ENCODE data around the gene LRRC61.
A peak's percentile ranks its signal among the peaks of the same experiment; 100 is the strongest.

Gene LRRC61

GRCh38 chr7:150332852-150333635 is 9.9 kb downstream of the LRRC61 start:
- DNase-seq (ENCODE audit: low read depth) = no peak

- no peak for DNase-seq (ENCODE audit: low read depth)
Observed at GRCh38 chr7:150333659-150334058, 10.5 kb downstream of the LRRC61 start.

GRCh38 chr7:150334108-150334507 is 11.0 kb downstream of the LRRC61 start:
- no peak for DNase-seq (ENCODE audit: low read depth)

GRCh38 chr7:150335108-150335773 is 12.1 kb downstream of the LRRC61 start:
- DNase-seq (ENCODE audit: low read depth) = no peak

GRCh38 chr7:150335774-150336112 is 12.6 kb downstream of the LRRC61 start:
- no peak for DNase-seq (ENCODE audit: low read depth)

GRCh38 chr7:150336746-150337145 is 13.6 kb downstream of the LRRC61 start:
- DNase-seq (ENCODE audit: low read depth) = no peak

- DNase-seq (ENCODE audit: low read depth) = no peak
Observed at GRCh38 chr7:150337179-150337578, 14.0 kb downstream of the LRRC61 start.

GRCh38 chr7:150337659-150338081 is 14.5 kb downstream of the LRRC61 start:
- no peak for DNase-seq (ENCODE audit: low read depth)

GRCh38 chr7:150338166-150338829 is 15.1 kb downstream of the LRRC61 start:
- no peak for DNase-seq (ENCODE audit: low read depth)

- no peak for DNase-seq (ENCODE audit: low read depth)
Observed at GRCh38 chr7:150339409-150339809, 16.3 kb downstream of the LRRC61 start.

- no peak for DNase-seq (ENCODE audit: low read depth)
Observed at GRCh38 chr7:150340024-150340749, 17.0 kb downstream of the LRRC61 start.

- no peak for DNase-seq (ENCODE audit: low read depth)
Observed at GRCh38 chr7:150340875-150341262, 17.7 kb downstream of the LRRC61 start.

- DNase-seq (ENCODE audit: low read depth) = no peak
Observed at GRCh38 chr7:150341263-150342120, 18.3 kb downstream of the LRRC61 start, which contains the start of gene RARRES2. Gene RARRES2 (minus strand): TSS chr7:150341629. CDS start chr7:150340609, 1,020 bp downstream.

- no peak for DNase-seq (ENCODE audit: low read depth)
Observed at GRCh38 chr7:150342121-150342408, 18.9 kb downstream of the LRRC61 start.

GRCh38 chr7:150343225-150343624 is 20.1 kb downstream of the LRRC61 start:
- DNase-seq (ENCODE audit: low read depth) = no peak

- DNase-seq (ENCODE audit: low read depth) = no peak
Observed at GRCh38 chr7:150344299-150344698, 21.1 kb downstream of the LRRC61 start.

- no peak for DNase-seq (ENCODE audit: low read depth)
Observed at GRCh38 chr7:150345012-150345411, 21.9 kb downstream of the LRRC61 start.

- DNase-seq (ENCODE audit: low read depth) = no peak
Observed at GRCh38 chr7:150346922-150347321, 23.8 kb downstream of the LRRC61 start.

GRCh38 chr7:150351587-150352194 is 28.5 kb downstream of the LRRC61 start:
- DNase-seq (ENCODE audit: low read depth) = no peak

- DNase-seq (ENCODE audit: low read depth) = no peak
Observed at GRCh38 chr7:150355666-150356059, 32.5 kb downstream of the LRRC61 start.

GRCh38 chr7:150356265-150356897 is 33.2 kb downstream of the LRRC61 start:
- DNase-seq (ENCODE audit: low read depth) = peak; percentile 49

Measured in ELR (cell line).